ENCODE measurements around the gene RABGAP1L. TPM values are rescaled to one million over a fixed set of nuclear protein-coding genes. Genes with fewer than 3 reads are reported as not detected.

Gene RABGAP1L
- total and polyA plus RNA-seq, 10 of the 15 experiments (the other 5 are each of a cell fraction or from before 2014, with no cell fraction given), result 5.8 to 194 (median 113) TPM

DNA sequence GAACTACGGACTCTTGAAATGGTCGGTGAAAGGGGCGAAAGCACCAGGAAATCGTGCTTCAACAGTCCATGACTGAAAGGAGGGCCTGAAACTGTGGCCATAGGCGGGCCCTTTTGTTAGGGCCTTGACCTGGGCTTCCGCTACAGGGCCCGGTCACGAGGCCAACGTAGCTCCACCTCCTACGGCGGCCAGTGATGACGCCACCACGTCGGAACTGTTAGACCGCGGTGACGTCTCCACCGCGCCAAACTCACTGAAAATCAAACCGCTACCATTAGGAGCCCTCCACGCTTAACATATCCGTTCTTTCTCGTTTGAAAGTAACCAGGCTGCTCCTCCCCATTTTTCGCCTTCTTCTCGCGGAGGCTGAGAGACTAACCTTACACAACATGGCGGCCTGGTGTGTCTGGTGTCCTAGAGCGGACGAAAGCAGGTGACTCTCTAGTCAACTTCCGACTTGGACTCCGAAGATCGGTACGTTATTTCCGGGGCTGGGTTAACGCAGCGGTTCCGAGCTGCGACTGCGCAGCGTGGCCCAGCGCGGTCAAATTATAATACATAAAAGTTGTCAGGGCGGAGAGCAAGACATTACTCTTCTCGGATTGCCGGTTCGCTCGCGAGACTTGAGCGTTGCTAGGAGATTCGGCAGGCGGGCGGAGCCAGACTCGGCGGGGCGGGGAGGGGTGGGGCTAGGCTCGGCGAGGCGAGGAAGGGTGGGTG lies 840.1 kb downstream of the RABGAP1L start (continued):
- peak; percentile 61; the same call in 1 of the 2 replicates for TF ChIP-seq MEF2A (IDR thresholded peaks at IDR 0.05; ENCODE audit: insufficient read depth, low read depth, low read length)
- TF ChIP-seq PML (IDR thresholded peaks at IDR 0.05; ENCODE audit: low read length), result peak; percentile 99
- no peak for TF ChIP-seq ZZZ3 (IDR thresholded peaks at IDR 0.05; ENCODE audit: control insufficient read depth, insufficient read length, low read depth)
- peak; percentile 40; the same call in 1 of the 2 replicates for TF ChIP-seq TCF3 (IDR thresholded peaks at IDR 0.05; ENCODE audit: borderline replicate concordance, insufficient read depth, low read depth, low read length)
- TF ChIP-seq ZSCAN29 (IDR thresholded peaks at IDR 0.05), result no peak
- peak; percentile 96 for TF ChIP-seq IKZF1 (conservative IDR thresholded peaks at IDR 0.05)
- TF ChIP-seq CREB1 (IDR thresholded peaks at IDR 0.05; ENCODE audit: low read depth), result peak; percentile 98
- TF ChIP-seq TARDBP (IDR thresholded peaks at IDR 0.05; ENCODE audit: borderline replicate concordance), result 0 out of 2 replicates have a peak, but pooled peaks have one; percentile 72
- TF ChIP-seq NR2F1 (conservative IDR thresholded peaks at IDR 0.05), result peak; percentile 91
- no peak for TF ChIP-seq EED (IDR thresholded peaks at IDR 0.05; ENCODE audit: low read depth)
- TF ChIP-seq GABPA (IDR thresholded peaks at IDR 0.05; ENCODE audit: low read depth), result peak; percentile 98
- TF ChIP-seq, protein P1, sequence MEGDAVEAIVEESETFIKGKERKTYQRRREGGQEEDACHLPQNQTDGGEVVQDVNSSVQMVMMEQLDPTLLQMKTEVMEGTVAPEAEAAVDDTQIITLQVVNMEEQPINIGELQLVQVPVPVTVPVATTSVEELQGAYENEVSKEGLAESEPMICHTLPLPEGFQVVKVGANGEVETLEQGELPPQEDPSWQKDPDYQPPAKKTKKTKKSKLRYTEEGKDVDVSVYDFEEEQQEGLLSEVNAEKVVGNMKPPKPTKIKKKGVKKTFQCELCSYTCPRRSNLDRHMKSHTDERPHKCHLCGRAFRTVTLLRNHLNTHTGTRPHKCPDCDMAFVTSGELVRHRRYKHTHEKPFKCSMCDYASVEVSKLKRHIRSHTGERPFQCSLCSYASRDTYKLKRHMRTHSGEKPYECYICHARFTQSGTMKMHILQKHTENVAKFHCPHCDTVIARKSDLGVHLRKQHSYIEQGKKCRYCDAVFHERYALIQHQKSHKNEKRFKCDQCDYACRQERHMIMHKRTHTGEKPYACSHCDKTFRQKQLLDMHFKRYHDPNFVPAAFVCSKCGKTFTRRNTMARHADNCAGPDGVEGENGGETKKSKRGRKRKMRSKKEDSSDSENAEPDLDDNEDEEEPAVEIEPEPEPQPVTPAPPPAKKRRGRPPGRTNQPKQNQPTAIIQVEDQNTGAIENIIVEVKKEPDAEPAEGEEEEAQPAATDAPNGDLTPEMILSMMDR (IDR thresholded peaks at IDR 0.05 in 2 of 3, conservative IDR thresholded peaks at IDR 0.05 in 1 of 3; ENCODE audit: control insufficient read depth in 2 of 3, extremely low read depth in 1 of 3, insufficient read depth in 1 of 3, low read depth in 3 of 3, low read length in 3 of 3), result no peak
- peak; percentile 11; the same call in 1 of the 2 replicates for TF ChIP-seq JUNB (IDR thresholded peaks at IDR 0.05)
- peak; percentile 99 for TF ChIP-seq NBN (IDR thresholded peaks at IDR 0.05)
- TF ChIP-seq, protein P2, sequence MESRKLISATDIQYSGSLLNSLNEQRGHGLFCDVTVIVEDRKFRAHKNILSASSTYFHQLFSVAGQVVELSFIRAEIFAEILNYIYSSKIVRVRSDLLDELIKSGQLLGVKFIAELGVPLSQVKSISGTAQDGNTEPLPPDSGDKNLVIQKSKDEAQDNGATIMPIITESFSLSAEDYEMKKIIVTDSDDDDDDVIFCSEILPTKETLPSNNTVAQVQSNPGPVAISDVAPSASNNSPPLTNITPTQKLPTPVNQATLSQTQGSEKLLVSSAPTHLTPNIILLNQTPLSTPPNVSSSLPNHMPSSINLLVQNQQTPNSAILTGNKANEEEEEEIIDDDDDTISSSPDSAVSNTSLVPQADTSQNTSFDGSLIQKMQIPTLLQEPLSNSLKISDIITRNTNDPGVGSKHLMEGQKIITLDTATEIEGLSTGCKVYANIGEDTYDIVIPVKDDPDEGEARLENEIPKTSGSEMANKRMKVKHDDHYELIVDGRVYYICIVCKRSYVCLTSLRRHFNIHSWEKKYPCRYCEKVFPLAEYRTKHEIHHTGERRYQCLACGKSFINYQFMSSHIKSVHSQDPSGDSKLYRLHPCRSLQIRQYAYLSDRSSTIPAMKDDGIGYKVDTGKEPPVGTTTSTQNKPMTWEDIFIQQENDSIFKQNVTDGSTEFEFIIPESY (IDR thresholded peaks at IDR 0.05), result no peak
- TF ChIP-seq ZNF384 (IDR thresholded peaks at IDR 0.05; ENCODE audit: borderline replicate concordance, low read depth, low read length), result no peak
- no peak for TF ChIP-seq MTA2 (IDR thresholded peaks at IDR 0.05; ENCODE audit: low read depth)
- no peak for TF ChIP-seq ZBTB4 (CRISPR knock-in tag; IDR thresholded peaks at IDR 0.05)
- peak; percentile 91 for TF ChIP-seq BMI1 (IDR thresholded peaks at IDR 0.05; ENCODE audit: borderline replicate concordance)
- TF ChIP-seq YY1 (IDR thresholded peaks at IDR 0.05; ENCODE audit: low read depth, low read length), result peak; percentile 98
- TF ChIP-seq SMAD1 (IDR thresholded peaks at IDR 0.05; ENCODE audit: low read depth, partially characterized antibody), result peak; percentile 61
- no peak for TF ChIP-seq SREBF1 (IDR thresholded peaks at IDR 0.05; ENCODE audit: low read length)
- no peak for TF ChIP-seq NFXL1 (IDR thresholded peaks at IDR 0.05; ENCODE audit: borderline replicate concordance)
- no peak for TF ChIP-seq KDM1A (IDR thresholded peaks at IDR 0.05; ENCODE audit: borderline replicate concordance)
- peak; percentile 52 for TF ChIP-seq MEF2B (IDR thresholded peaks at IDR 0.05; ENCODE audit: partially characterized antibody, poor library complexity, severe bottlenecking)
- TF ChIP-seq YBX1 (IDR thresholded peaks at IDR 0.05), result no peak
- TF ChIP-seq LARP7 (IDR thresholded peaks at IDR 0.05), result peak; percentile 77

Measured in GM12878 (cell line).